ENCODE measurements around the gene KBTBD8.

The KBTBD8 gene, protein sequence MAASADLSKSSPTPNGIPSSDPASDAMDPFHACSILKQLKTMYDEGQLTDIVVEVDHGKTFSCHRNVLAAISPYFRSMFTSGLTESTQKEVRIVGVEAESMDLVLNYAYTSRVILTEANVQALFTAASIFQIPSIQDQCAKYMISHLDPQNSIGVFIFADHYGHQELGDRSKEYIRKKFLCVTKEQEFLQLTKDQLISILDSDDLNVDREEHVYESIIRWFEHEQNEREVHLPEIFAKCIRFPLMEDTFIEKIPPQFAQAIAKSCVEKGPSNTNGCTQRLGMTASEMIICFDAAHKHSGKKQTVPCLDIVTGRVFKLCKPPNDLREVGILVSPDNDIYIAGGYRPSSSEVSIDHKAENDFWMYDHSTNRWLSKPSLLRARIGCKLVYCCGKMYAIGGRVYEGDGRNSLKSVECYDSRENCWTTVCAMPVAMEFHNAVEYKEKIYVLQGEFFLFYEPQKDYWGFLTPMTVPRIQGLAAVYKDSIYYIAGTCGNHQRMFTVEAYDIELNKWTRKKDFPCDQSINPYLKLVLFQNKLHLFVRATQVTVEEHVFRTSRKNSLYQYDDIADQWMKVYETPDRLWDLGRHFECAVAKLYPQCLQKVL

DNA sequence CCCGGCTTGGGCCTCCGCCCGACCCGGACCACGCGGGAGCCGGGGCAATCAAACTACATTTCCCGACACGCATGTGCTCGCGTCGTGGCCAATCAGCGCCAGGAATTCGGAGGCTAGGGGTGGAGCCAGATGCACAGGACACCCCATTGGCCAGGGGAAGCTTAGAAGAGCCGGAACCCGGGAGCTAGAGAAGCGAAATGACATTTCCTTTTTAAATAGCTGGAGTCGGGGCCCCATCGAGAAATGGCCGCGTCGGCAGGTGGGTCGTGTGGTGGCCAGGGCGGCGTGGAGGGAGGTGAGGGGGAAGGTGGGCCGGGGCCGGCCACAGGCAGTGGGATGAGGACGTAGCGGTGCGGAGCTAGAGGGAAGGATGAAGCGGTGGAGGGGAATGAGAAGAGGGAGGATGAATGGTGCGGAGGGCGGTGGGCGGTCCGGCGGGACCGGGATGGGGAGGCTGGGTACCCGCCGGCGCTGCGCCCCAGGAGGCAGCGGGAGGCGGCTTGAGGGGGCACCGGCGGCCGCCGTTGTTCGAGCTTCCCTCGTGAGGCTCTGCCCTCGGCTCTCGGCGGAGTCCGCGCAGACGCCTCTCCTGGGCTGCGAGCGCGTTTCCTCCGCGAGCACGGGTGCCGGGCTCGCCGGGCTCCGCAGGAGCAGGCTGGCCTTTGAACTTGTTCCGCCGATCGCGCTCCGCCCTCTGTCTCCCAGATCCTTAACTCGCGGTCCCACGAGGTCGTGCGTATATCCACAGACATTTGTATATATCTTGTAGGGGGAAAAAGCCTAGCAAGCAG lies at the start of gene KBTBD8:
TSS of gene KBTBD8 (plus strand) at position 195 of the 791 bp plus-strand sequence. CDS start at position 244, 49 bp downstream.
- ChIA-PET CTCF (no interaction called here), POLR2A (ENCODE audit: low non-redundant PET) (no interaction called here)
- H3K27ac ChIP-seq, result peak within 1 kb of the TSS; percentile 64
- DNase-seq (ENCODE audit: low spot score), result peak; percentile 95
- TF ChIP-seq, protein P1, sequence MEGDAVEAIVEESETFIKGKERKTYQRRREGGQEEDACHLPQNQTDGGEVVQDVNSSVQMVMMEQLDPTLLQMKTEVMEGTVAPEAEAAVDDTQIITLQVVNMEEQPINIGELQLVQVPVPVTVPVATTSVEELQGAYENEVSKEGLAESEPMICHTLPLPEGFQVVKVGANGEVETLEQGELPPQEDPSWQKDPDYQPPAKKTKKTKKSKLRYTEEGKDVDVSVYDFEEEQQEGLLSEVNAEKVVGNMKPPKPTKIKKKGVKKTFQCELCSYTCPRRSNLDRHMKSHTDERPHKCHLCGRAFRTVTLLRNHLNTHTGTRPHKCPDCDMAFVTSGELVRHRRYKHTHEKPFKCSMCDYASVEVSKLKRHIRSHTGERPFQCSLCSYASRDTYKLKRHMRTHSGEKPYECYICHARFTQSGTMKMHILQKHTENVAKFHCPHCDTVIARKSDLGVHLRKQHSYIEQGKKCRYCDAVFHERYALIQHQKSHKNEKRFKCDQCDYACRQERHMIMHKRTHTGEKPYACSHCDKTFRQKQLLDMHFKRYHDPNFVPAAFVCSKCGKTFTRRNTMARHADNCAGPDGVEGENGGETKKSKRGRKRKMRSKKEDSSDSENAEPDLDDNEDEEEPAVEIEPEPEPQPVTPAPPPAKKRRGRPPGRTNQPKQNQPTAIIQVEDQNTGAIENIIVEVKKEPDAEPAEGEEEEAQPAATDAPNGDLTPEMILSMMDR (conservative IDR thresholded peaks at IDR 0.05; ENCODE audit: low read depth), result no peak

DNA sequence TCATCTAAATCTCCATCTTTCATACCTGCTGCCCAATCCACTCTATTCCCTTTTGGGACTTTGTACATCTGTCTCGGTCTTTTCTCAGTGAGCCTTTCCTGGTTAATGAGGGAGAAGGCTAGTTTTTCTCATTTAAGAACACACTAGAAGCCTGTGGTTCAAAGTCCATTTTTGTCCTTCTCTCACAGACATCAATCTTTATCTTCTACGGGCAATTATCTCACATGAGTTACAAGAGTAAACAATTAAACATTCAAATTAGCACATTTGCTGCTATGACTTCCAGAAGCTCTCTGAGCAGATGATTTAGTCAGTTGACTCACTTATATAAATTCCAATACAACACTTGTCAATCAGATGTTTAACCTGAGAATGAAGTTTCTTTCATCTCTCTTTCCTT lies 49.3 kb upstream of the KBTBD8 start:
- no peak for DNase-seq (ENCODE audit: low spot score)
- no peak overlapping the region for H3K27ac ChIP-seq
- CTCF ChIA-PET, result no interaction called here
- POLR2A ChIA-PET (ENCODE audit: low non-redundant PET), result no interaction called here
- TF ChIP-seq, protein P1 (conservative IDR thresholded peaks at IDR 0.05; ENCODE audit: low read depth), result no peak

DNA sequence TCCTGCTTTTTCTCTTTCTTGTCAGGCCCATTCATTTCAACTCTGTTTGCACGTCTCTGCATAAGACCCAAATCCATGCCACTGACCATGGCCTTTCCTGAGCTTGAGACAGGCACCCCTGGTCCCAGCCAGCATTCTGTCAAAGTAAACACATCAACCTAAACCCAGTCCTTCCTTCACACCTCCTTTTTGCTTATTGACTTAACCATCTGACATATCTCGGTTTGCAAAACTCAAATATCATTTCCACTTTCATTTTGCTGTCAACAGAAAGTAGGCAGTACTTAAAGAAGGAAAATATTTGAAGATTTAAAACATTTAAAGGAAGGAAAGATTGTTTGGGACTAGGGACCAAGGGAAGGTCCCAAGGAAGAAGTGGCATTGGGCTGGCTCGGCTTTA lies 48.2 kb upstream of the KBTBD8 start:
- H3K27ac ChIP-seq, result no peak overlapping the region
- TF ChIP-seq, protein P1 (conservative IDR thresholded peaks at IDR 0.05; ENCODE audit: low read depth), result no peak
- CTCF ChIA-PET, result no interaction called here
- POLR2A ChIA-PET (ENCODE audit: low non-redundant PET), result no interaction called here
- DNase-seq (ENCODE audit: low spot score), result no peak

DNA sequence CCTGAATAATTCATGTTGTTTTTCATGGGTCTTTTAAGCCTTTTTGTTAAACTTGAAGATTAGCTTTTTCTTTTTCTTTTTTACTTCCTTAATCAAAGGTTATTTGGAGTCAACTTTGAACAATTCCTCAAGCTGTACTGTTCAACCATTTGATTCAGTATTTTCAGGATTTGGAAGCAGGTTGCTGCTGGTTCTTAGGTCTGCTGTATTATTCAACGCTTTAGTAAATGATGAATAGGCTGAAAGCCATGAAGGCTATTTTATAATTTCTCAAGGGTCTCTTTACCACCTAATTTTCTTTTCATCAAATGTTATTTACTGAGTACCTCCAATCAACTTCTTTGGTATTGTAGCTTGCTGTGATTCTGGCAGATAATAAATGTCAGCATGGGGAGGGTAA lies 45.8 kb upstream of the KBTBD8 start:
- H3K27ac ChIP-seq, result no peak overlapping the region
- POLR2A ChIA-PET (ENCODE audit: low non-redundant PET), result no interaction called here
- CTCF ChIA-PET, result no interaction called here
- no peak for DNase-seq (ENCODE audit: low spot score)
- TF ChIP-seq, protein P1 (conservative IDR thresholded peaks at IDR 0.05; ENCODE audit: low read depth), result no peak

DNA sequence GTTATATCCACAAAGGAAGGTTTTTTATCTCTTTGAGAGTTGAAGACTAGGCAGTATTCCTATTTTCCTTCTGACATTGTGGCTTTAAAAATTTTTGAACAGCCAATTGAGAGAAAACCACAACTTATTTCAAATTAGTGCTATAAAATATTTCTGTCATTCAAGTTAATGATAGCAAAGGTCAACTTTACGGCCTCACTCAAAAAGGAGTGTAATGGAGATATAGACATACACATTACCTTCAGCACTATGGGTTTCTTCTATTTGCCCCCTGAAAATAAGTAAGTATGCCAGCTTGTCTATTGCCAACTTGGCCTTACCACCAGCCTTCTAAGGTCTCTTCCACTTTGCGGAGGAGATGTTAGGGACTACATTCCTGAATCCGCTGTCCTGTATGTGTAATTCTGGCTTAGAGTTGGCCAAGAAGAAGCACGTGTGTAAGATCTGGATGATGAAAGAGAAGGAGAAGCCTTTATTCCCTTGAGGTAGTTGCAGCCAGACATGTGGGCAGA lies 44.1 kb upstream of the KBTBD8 start:
- H3K27ac ChIP-seq, result no peak overlapping the region
- ChIA-PET CTCF (no interaction called here), POLR2A (ENCODE audit: low non-redundant PET) (no interaction called here)
- TF ChIP-seq, protein P1 (conservative IDR thresholded peaks at IDR 0.05; ENCODE audit: low read depth), result no peak
- DNase-seq (ENCODE audit: low spot score), result no peak

DNA sequence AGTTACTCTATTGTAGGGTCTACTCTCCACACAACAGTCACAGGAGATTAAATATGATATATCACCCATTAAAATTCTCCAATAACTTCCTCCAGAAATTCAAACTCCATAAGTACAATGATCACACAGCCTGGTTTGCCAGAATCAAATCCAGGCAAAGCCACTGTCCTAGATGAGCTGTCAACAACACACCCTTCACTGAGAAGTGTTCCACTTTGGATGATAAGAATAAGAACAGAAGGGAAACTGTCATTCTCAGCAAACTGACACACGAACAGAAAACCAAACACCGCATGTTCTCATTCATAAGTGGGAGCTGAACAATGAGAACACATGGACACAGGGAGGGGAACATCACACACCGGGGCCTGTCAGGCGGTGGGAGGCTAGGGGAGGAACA lies 41.4 kb upstream of the KBTBD8 start:
- no peak overlapping the region for H3K27ac ChIP-seq
- CTCF ChIA-PET, result interaction anchor here (0.7 kb wide), 1 partner anchor 15 kb away, joined by 3 read pairs; no protein-coding TSS in a partner anchor
- POLR2A ChIA-PET (ENCODE audit: low non-redundant PET), result no interaction called here
- no peak for DNase-seq (ENCODE audit: low spot score)
- TF ChIP-seq, protein P1 (conservative IDR thresholded peaks at IDR 0.05; ENCODE audit: low read depth), result no peak

Measured in RWPE1 (cell line).